H9 (cell line): ENCODE measurements around the gene MYRIP. TPM values are rescaled to one million over a fixed set of nuclear protein-coding genes. Genes with fewer than 3 reads are reported as not detected.

Source experiments
- DNase-seq: peaks from one replicate; pipeline ENCODE4 v3.0.0-alpha.2; 2017
- H2AFZ ChIP-seq: one replicate; pipeline ENCODE4 v1.6.1; 2013; ENCODE audit warnings: mild to moderate bottlenecking, low read length, control low read depth, moderate library complexity
- H2AK5ac ChIP-seq: 2 replicates; pipeline ENCODE4 v1.6.1; 2013; ENCODE audit warnings: low read length, control low read depth, mixed read lengths; ENCODE audit not compliant: insufficient read length
- H2BK120ac ChIP-seq: one replicate; pipeline ENCODE4 v1.6.1; 2013; ENCODE audit warnings: low read depth, mild to moderate bottlenecking, low read length, control low read depth, inconsistent platforms; ENCODE audit not compliant: poor library complexity, severe bottlenecking
- H2BK12ac ChIP-seq: 2 replicates; pipeline ENCODE4 v1.6.1; 2013; ENCODE audit warnings: low read length, control low read depth, mixed read lengths, low read depth; ENCODE audit not compliant: insufficient read length
- H2BK15ac ChIP-seq: 2 replicates; pipeline ENCODE4 v1.6.1; 2013; ENCODE audit warnings: low read depth, low read length, control low read depth
- H2BK20ac ChIP-seq: one replicate; pipeline ENCODE4 v1.6.1; 2013; ENCODE audit warnings: low read depth, mild to moderate bottlenecking, low read length, control low read depth, inconsistent platforms; ENCODE audit not compliant: poor library complexity, severe bottlenecking
- H2BK5ac ChIP-seq: 2 replicates; pipeline ENCODE4 v1.6.1; 2013; ENCODE audit warnings: low read length, control low read depth, mixed read lengths; ENCODE audit not compliant: insufficient read length
- H3K14ac ChIP-seq: 2 replicates; pipeline ENCODE4 v1.6.1; 2013; ENCODE audit warnings: low read length, control low read depth; ENCODE audit not compliant: insufficient read depth
- H3K18ac ChIP-seq: 2 replicates; pipeline ENCODE4 v1.6.1; 2013; ENCODE audit warnings: low read depth, mild to moderate bottlenecking, mixed read lengths, low read length, control low read depth; ENCODE audit not compliant: insufficient read length
- H3K23ac ChIP-seq: 2 replicates; pipeline ENCODE4 v1.6.1; 2013; ENCODE audit warnings: low read length, control low read depth, mixed read lengths, low read depth; ENCODE audit not compliant: insufficient read length
- H3K23me2 ChIP-seq: 2 replicates; pipeline ENCODE4 v1.6.1; 2013; ENCODE audit warnings: low read depth, mild to moderate bottlenecking, mixed read lengths, low read length, control low read depth; ENCODE audit not compliant: insufficient read length, poor library complexity, severe bottlenecking
- H3K27ac ChIP-seq: 2 replicates; pipeline ENCODE4 v1.5.1; 2013; ENCODE audit warnings: low read length, control low read depth, mixed read lengths, low read depth; ENCODE audit not compliant: insufficient read length
- H3K27me3 ChIP-seq: 2 replicates; pipeline ENCODE4 v1.6.1; 2013; ENCODE audit warnings: low read length, control low read depth, inconsistent platforms; ENCODE audit not compliant: insufficient read depth
- H3K4ac ChIP-seq: 2 replicates; pipeline ENCODE4 v1.6.1; 2013; ENCODE audit warnings: low read depth, mild to moderate bottlenecking, control low read depth, inconsistent platforms, low read length, moderate library complexity
- H3K4me1 ChIP-seq: 2 replicates; pipeline ENCODE4 v1.6.1; 2013; ENCODE audit warnings: low read length, control low read depth, inconsistent platforms; ENCODE audit not compliant: insufficient read depth
- H3K4me2 ChIP-seq: 2 replicates; pipeline ENCODE4 v1.6.1; 2013; ENCODE audit warnings: low read length, control low read depth, mixed read lengths; ENCODE audit not compliant: insufficient read length, insufficient read depth
- H3K56ac ChIP-seq: 2 replicates; pipeline ENCODE4 v1.6.1; 2013; ENCODE audit warnings: low read depth, mild to moderate bottlenecking, mixed read lengths, low read length, control low read depth; ENCODE audit not compliant: insufficient read length
- H3K79me1 ChIP-seq: 2 replicates; pipeline ENCODE4 v1.6.1; 2013; ENCODE audit warnings: low read depth, mild to moderate bottlenecking, moderate library complexity, low read length, control low read depth, inconsistent platforms; ENCODE audit not compliant: insufficient read depth, poor library complexity, severe bottlenecking
- H3K79me2 ChIP-seq: 2 replicates; pipeline ENCODE4 v1.6.1; 2013; ENCODE audit warnings: low read length, control low read depth, inconsistent platforms; ENCODE audit not compliant: insufficient read depth
- H3K9ac ChIP-seq: 2 replicates; pipeline ENCODE4 v1.6.1; 2013; ENCODE audit warnings: low read length, control low read depth, mixed read lengths; ENCODE audit not compliant: insufficient read length; ENCODE audit errors: extremely low read depth
- H3K9me3 ChIP-seq: one replicate; pipeline ENCODE4 v1.6.1; 2013; ENCODE audit warnings: low read depth, low read length, inconsistent platforms; ENCODE audit not compliant: control insufficient read depth
- H3T11ph ChIP-seq: one replicate; pipeline ENCODE4 v1.6.1; 2013; ENCODE audit warnings: mild to moderate bottlenecking, low read length, control low read depth, inconsistent platforms
- H4K20me1 ChIP-seq: one replicate; pipeline ENCODE4 v1.6.1; 2013; ENCODE audit not compliant: control insufficient read depth, insufficient read length, insufficient read depth
- H4K5ac ChIP-seq: 2 replicates; pipeline ENCODE4 v1.6.1; 2013; ENCODE audit warnings: low read depth, mild to moderate bottlenecking, mixed read lengths, low read length, control low read depth; ENCODE audit not compliant: insufficient read length
- H4K8ac ChIP-seq: replicated peaks from 2 replicates; pipeline ENCODE4 v1.6.1; 2013; ENCODE audit warnings: low read length, control low read depth, mixed read lengths, low read depth; ENCODE audit not compliant: insufficient read length
- H4K91ac ChIP-seq: 2 replicates; pipeline ENCODE4 v1.6.1; 2013; ENCODE audit warnings: low read depth, mild to moderate bottlenecking, moderate library complexity, mixed read lengths, low read length, control low read depth; ENCODE audit not compliant: insufficient read length
- H3K27ac Mint-ChIP-seq, 3 experiments: 2 replicates in 2 of 3; 3 replicates in 1 of 3; pipeline ENCODE4 v1.8.0; 2020 to 2021; ENCODE audit warnings: mixed read lengths in 3 of 3, mild to moderate bottlenecking in 1 of 3, moderate library complexity in 1 of 3
- H3K27me3 Mint-ChIP-seq: 2 replicates; pipeline ENCODE4 v1.8.0; 2021; ENCODE audit warnings: low read depth, mild to moderate bottlenecking, moderate library complexity, mixed read lengths
- H3K36me3 Mint-ChIP-seq, 3 experiments: 2 replicates in 2 of 3; 3 replicates in 1 of 3; pipeline ENCODE4 v1.8.0; 2020 to 2021; ENCODE audit warnings: low read depth in 3 of 3, mixed read lengths in 3 of 3; ENCODE audit not compliant: insufficient read depth in 1 of 3
- H3K4me1 Mint-ChIP-seq, 2 experiments: 2 replicates each; pipeline ENCODE4 v1.8.0; 2020; ENCODE audit warnings: mixed read lengths in 2 of 2
- H3K4me3 Mint-ChIP-seq, 2 experiments: 2 replicates in 1 of 2; 3 replicates in 1 of 2; pipeline ENCODE4 v1.8.0; 2020 to 2021; ENCODE audit warnings: mild to moderate bottlenecking in 2 of 2, mixed read lengths in 2 of 2, moderate library complexity in 1 of 2
- H3K9me3 Mint-ChIP-seq, 2 experiments: 2 replicates in 1 of 2; 3 replicates in 1 of 2; pipeline ENCODE4 v1.8.0; 2020; ENCODE audit warnings: mild to moderate bottlenecking in 2 of 2, mixed read lengths in 2 of 2, moderate library complexity in 1 of 2
- CTCF ChIP-seq: fragments of 200-600 bp; sonication (generic); conservative IDR thresholded peaks from 3 replicates; pipeline ENCODE4 v1.8.0; 2021; ENCODE audit warnings: antibody characterized with exemption, mild to moderate bottlenecking
- WGBS: extraction: QIAGEN DNeasy Blood & Tissue Kit; methylation state at CpG from one replicate; pipeline ENCODE4 v1.1.7; 2013; ENCODE audit warnings: missing lambda C conversion rate, low lambda C conversion rate, mixed read lengths; ENCODE audit not compliant: insufficient read length; ENCODE audit errors: extremely low coverage; 5-methylcytosine and 5-hydroxymethylcytosine counted together
- total RNA-seq: library from RNA; stranded (reverse); gene quantifications from 2 replicates; pipeline ENCODE4 v1.2.1, GENCODE V29; 2021

Gene MYRIP
- total RNA-seq, 1 experiment from 2014 or later = 1.8 TPM

GRCh38 chr3:39935261-39935660 lies 125.9 kb downstream of the MYRIP start:
- no peak overlapping the region for H3K27ac ChIP-seq
- no CpG with 5 or more reads among the region's 1 CpG for WGBS

More at GRCh38 chr3:39935261-39935660, 125.9 kb downstream of the MYRIP start:
- Histone ChIP-seq H3K9me3 (no peaks in the 10 kb centered on the region), H2AK5ac (no peak overlapping the region), H4K8ac (no peak overlapping the region), H3K23me2 (no peaks in the 10 kb centered on the region), H4K91ac (no peak overlapping the region), H3K79me1 (no peaks in the 10 kb centered on the region), H3K56ac (no peak overlapping the region), H4K20me1 (no peaks in the 10 kb centered on the region), H2BK15ac (no peak overlapping the region), H3K27me3 (no peaks in the 10 kb centered on the region), H2BK12ac (no peak overlapping the region), H3K14ac (no peak overlapping the region), H2AFZ (no peak overlapping the region), H2BK5ac (no peak overlapping the region), H3K4me1 (peaks cover 2% of the 10 kb centered on the region), H4K5ac (no peak overlapping the region), H3K18ac (no peak overlapping the region), H3K4me2 (no peak overlapping the region), H3K79me2 (no peaks in the 10 kb centered on the region), H2BK20ac (no peak overlapping the region), H2BK120ac (no peak overlapping the region), H3K23ac (no peak overlapping the region), H3K9ac (no peak overlapping the region), H3K4ac (no peak overlapping the region), H3T11ph (no peak overlapping the region)
- H3K27me3 Mint-ChIP-seq = no peaks in the 10 kb centered on the region; the same call in 1 of the 2 replicates
- H3K4me1 Mint-ChIP-seq = peaks cover 0 to 12% of the 10 kb centered on the region in 2 experiments; a peak in 2 of 4 replicates
- no peak overlapping the region for H3K4me3 Mint-ChIP-seq
- H3K27ac Mint-ChIP-seq = no peak overlapping the region; a peak in 1 of 7 replicates
- no peaks in the 10 kb centered on the region for H3K36me3 Mint-ChIP-seq
- no peak for TF ChIP-seq CTCF
- no peak for DNase-seq
- no peaks in the 10 kb centered on the region for H3K9me3 Mint-ChIP-seq
